GM10266 (cell line): ENCODE data around the gene VPS51.
"Not testable (repeated sequence)": the region's sequence is repeated elsewhere in the genome, so short reads cannot be mapped to it uniquely, and the experiment has no call there.

Experiments
- DNase-seq: peaks from one replicate; pipeline ENCODE4 v3.0.0; 2012; ENCODE audit errors: extremely low spot score
- CTCF ChIP-seq: IDR thresholded peaks from 2 replicates; pipeline ENCODE4 v1.5.1; 2012; ENCODE audit warnings: mild to moderate bottlenecking, low read depth; ENCODE audit not compliant: control insufficient read depth, insufficient read depth; ENCODE audit errors: missing control alignments

VPS51 gene

DNA sequence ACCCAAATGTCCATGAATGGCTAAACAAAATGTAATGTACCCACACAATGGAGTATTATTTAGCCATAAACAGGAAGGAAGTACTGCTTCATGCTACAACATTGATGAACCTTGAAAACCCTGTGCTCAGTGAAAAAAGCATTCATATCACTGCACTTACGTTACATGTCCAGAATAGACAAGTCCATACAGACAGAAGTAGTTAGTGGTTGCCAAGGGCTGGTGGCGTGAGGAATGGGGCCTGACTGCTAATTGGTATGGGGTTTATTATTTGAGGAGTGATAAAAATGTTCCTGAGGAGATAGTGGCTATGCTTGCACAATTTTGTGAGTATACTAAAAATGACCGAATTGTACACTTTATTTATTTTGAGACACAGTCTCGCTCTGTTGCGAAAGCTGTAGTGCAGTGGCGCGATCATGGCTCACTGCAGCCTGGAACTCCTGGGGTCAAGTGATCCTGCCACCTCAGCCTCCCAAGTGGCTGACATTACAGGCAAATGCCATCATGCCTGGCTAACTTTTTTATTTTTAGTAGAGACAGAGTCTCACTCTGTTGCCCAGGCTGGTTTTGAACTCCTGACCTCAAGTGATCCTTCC lies 46.0 kb downstream of the VPS51 start:
- DNase-seq, result no peak
- no peak for TF ChIP-seq CTCF

DNA sequence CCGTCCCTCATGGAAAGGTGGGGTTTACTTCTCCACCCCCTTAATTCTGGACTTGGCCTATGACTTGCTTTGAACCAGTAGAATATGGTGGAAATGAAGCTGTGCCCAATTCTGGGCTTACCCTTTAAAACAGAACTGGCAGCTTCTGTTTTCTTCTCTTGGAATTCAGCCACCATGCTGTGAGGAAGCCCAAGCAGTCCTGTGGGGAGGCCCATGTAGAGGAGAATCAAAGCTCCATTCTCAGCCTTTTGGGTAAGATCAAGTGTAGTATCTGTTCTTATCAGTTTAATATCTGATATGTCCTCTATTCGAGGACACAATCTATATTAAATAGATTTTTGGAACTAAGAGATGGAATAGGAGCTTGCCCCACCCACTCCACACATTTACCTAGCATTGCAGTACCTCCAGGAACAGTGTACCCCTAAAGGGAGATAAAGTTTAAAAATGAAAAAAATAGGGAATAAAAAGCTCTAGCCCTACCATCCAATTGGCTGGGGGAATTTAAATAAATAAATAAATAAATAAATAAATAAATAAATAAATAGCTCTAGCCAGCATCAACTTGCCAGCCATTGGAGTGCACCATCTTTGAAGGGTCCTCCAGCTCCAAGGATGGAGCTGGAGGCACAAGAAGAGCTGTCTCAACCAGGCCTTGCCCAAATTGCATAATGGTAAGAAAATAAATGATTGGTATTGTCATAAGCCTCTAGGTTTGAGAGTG lies 51.5 kb downstream of the VPS51 start:
- TF ChIP-seq CTCF, result no peak
- no peak for DNase-seq

GRCh38 chr11:65148657-65149056 lies 52.6 kb downstream of the VPS51 start:
- TF ChIP-seq CTCF, result no peak
- no peak for DNase-seq

DNA sequence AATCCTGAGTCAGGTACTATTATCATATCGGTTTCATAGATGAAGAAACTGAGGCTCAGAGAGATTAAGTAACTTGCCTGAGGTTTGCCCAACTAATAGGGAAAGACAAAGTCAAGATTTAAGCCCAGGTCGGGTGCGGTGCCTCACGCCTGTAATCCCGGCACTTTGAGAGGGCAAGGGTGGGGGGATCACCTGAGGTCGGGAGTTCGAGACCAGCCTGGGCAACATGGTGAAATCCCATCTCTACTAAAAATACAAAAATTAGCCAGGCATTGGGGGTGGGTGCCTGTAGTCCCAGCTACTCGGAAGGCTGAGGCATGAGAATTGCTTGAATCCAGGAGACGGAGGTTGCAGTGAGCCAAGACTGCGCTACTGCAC lies 54.1 kb downstream of the VPS51 start:
- DNase-seq, result not testable (repeated sequence)

DNA sequence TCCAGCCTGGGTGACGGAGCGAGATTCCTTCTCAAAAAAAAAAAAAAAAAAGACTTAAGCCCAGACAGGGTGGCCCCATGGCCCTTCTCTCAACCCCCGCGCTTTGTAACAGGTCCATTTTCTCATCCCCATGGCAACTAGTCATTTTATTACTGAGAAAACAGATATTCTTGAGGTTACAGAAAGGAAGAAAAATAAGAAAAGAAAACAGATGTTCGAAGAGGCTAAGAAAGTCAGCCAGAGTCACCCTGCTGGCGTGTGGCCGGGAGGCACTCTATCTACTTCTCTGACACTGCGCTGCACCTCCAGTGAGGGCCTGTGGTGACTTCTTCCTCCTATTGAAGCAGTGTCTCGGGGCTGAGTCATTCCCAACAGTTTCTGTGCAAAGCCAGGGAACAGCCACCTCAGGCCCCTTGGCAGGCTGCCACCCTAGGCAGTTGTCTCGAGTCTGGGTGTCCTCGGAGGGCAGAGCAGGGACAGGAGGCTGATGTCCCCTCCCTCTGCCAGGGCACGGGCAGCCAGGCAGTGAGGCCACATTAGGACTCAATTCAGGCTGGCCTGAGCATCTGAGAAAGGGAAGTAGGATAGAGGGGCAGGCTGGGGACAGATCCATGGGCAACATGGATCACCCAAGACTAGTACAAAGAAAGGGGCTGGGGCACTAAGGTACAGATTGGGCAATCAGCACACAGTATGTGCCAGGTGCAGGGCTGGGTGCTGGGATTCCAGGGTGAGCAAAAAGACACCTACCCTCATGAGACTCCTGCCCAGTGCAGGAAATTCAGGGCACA lies 54.7 kb downstream of the VPS51 start:
- DNase-seq, result no peak
- no peak for TF ChIP-seq CTCF

- no peak for TF ChIP-seq CTCF
- no peak for DNase-seq
Observed at GRCh38 chr11:65151331-65151899, 55.4 kb downstream of the VPS51 start.

DNA sequence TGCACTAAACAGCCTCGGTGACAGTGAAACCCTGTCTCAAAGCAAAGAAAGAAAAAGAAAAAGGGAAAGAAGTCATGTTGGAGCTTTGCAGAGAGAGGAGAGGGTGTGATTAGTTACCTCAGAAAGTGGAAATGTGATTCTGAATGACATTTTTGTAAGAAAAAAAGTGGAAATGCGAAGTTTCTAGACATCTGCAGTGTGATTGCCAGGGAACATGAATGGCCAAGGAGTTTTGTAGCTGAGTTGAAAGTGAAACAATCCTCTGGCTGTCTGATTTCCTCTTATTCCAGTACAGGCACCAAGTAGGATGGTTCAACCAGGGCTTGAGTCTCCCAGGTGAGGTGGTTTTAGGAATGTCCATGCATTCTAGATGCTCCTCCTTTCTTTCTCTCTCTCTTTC lies 56.1 kb downstream of the VPS51 start:
- TF ChIP-seq CTCF, result no peak
- no peak for DNase-seq
